GM03348 (cell line): ENCODE results near the gene AP1AR.

Experiments
- DNase-seq: peaks from one replicate; pipeline ENCODE4 v3.0.0; 2012; ENCODE audit warnings: low spot score

Gene AP1AR

GRCh38 chr4:112312610-112313239, 81.1 kb downstream of the AP1AR start:
- no peak for DNase-seq

GRCh38 chr4:112315446-112315845, 83.9 kb downstream of the AP1AR start:
- DNase-seq, result no peak

- no peak for DNase-seq
Measured at GRCh38 chr4:112316360-112316759, 84.8 kb downstream of the AP1AR start.

GRCh38 chr4:112318239-112319142, 86.9 kb downstream of the AP1AR start:
- DNase-seq, result no peak
